GM10248 (cell line): Measurements from ENCODE around the gene ITM2B.

Experiments
- CTCF ChIA-PET: fragments of 300-600 bp; sonication (Branson Sonifier 250); formaldehyde crosslinking; extraction: SDS; loops from one replicate; lab custom pipeline; 2021; ENCODE audit warnings: antibody characterized with exemption; lab: Yijun Ruan, JAX
- POLR2A ChIA-PET: fragments of 350-650 bp; sonication (Branson Sonifier 250); formaldehyde crosslinking; extraction: SDS; loops from one replicate; lab custom pipeline; 2020; ENCODE audit warnings: antibody characterized with exemption; lab: Yijun Ruan, JAX
- DNase-seq: peaks from one replicate; pipeline ENCODE4 v3.0.0; 2012; ENCODE audit errors: extremely low spot score
- TF ChIP-seq, protein P1 (sequence below): IDR thresholded peaks from 2 replicates; pipeline ENCODE4 v1.5.1; 2012; ENCODE audit warnings: mild to moderate bottlenecking, low read depth; ENCODE audit errors: extremely low read depth, missing control alignments, control extremely low read depth

The ITM2B gene

DNA sequence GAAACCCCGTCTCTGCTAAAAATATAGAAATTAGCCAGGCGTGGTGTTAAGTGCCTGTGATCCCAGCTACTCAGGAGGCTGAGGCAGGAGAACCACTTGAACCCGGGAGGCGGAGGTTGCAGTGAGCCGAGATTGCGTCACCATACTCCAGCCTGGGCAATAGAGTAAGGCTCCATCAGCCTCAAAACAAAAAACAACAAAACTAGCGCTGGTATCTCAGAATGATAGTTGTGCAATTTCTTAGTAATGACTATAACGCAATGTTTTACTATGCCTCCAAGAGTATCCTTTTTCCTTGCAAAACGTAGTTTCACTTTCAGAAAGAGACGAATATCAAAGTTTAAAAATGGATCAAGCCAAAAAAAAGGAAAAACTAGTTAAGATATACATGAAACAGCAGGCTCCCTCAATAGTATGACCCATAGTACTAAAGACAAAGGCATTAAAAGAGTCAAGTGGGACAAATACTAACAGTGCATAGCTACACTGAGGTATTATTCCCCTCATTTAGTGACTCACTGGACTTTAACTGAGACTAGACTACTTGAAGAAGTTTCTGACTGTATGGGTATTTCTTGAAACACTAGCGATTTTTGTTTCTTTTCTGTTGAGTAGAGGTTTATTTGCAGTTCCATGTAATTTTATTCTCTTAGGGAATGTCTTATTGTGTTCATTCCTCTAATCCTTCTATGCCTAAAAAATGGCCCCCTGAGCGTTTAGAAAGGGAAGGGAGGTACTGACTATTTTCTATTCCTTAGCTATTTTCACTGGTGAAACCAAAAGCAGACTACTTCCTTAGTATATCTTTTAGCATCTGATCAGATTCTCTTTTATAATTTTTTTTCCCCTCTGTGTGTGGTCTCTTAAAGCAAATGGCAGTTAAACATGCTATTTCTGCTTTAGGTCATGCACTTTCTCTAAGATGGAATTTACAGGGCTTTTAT lies 10.4 kb upstream of the ITM2B start:
- ChIA-PET CTCF (interaction anchor here (1.0 kb wide), 1 partner anchor 16 kb away, joined by 3 read pairs; no protein-coding TSS in a partner anchor), POLR2A (no interaction called here)
- DNase-seq: no peak
- TF ChIP-seq, protein P1, sequence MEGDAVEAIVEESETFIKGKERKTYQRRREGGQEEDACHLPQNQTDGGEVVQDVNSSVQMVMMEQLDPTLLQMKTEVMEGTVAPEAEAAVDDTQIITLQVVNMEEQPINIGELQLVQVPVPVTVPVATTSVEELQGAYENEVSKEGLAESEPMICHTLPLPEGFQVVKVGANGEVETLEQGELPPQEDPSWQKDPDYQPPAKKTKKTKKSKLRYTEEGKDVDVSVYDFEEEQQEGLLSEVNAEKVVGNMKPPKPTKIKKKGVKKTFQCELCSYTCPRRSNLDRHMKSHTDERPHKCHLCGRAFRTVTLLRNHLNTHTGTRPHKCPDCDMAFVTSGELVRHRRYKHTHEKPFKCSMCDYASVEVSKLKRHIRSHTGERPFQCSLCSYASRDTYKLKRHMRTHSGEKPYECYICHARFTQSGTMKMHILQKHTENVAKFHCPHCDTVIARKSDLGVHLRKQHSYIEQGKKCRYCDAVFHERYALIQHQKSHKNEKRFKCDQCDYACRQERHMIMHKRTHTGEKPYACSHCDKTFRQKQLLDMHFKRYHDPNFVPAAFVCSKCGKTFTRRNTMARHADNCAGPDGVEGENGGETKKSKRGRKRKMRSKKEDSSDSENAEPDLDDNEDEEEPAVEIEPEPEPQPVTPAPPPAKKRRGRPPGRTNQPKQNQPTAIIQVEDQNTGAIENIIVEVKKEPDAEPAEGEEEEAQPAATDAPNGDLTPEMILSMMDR: no peak

DNA sequence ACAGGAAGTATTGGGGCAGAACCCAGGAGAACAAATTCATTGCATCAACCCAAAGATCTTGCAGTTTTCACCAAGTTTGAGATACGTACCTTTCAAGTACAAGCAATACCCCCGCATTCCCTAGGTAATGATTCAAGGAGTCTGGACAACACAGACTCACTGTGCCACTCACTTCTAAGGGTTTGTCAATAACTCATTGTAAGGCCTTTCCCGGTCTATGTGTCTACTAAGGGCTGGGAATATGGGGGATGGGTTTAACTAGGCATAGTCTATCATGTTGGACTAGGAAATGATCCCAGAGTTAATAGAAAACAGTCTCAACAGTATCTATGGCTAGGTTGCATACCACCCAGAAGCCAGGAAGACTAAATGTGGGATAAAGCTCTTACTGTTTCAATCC lies 8.3 kb upstream of the ITM2B start:
- POLR2A ChIA-PET: no interaction called here
- TF ChIP-seq, protein P1: no peak
- CTCF ChIA-PET: interaction anchor here (1.4 kb wide), 1 partner anchor 11 kb away, joined by 3 read pairs; no protein-coding TSS in a partner anchor
- no peak for DNase-seq

DNA sequence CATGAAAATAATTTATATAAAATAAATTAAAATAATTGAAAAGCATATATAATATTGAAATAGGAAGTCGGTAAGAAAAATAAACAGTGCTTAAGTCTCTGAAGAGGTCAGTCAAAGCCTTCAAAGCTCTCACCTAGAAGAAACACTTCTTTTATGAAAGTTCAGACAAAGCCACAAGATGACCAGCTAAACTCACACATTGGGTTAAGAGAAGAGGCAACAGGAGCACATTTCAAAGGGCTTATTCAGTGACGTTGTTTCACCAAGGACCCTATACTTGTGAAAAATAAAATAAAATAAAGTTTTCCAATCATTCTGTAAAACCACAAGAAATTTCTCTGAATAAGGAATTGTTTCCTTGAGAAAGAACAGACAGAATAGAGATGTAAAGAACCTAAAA lies 2.5 kb upstream of the ITM2B start:
- TF ChIP-seq, protein P1: no peak
- DNase-seq: no peak
- ChIA-PET CTCF (no interaction called here), POLR2A (no interaction called here)

DNA sequence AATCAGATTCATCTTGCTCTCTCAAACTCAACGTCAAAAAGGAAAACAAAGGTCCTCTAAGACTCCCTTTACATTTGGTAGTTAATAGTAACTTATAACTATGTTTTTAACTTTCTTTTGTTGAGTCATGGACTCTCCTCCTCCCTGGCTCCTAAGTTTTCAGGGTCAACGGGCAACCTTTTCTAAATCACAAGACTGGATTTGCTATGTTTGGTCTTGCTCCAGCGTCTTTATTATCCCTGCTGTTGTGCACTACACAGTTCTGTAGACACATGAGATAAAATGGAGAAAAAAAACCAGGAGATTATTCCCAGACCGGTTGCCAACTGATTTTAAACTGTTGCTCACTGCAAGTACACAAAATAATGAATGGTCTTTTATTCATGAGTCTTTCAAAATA lies 1.9 kb upstream of the ITM2B start:
- no peak for DNase-seq
- ChIA-PET POLR2A (no interaction called here), CTCF (no interaction called here)
- TF ChIP-seq, protein P1: no peak

DNA sequence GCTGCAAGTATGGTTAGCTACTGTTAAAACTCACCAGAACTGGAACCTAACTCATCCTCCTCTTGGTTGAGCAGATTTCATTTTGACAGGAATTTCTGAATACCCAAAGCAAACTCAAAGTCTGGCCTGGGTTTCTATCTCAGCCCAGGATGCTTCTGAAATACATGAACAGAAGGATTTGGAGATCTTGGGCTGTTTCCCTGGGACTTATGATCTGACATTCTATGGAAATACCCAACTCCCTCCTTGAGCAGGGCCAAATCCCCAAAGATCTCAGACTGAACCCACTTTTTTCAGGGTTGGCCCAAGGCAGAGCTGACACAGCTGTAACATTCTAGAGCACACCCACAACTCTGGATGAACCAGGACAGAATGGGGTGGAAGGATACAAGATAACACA lies 1.1 kb upstream of the ITM2B start:
- ChIA-PET POLR2A (interaction anchor here (0.6 kb wide), 1 partner anchor 1265 kb away, joined by 10 read pairs; no protein-coding TSS in a partner anchor), CTCF (interaction anchor here (1.1 to 1.6 kb wide), 4 partner anchors 9 to 537 kb away, joined by 3 to 4 read pairs (median 3); no protein-coding TSS in a partner anchor)
- no peak for DNase-seq
- TF ChIP-seq, protein P1: no peak

DNA sequence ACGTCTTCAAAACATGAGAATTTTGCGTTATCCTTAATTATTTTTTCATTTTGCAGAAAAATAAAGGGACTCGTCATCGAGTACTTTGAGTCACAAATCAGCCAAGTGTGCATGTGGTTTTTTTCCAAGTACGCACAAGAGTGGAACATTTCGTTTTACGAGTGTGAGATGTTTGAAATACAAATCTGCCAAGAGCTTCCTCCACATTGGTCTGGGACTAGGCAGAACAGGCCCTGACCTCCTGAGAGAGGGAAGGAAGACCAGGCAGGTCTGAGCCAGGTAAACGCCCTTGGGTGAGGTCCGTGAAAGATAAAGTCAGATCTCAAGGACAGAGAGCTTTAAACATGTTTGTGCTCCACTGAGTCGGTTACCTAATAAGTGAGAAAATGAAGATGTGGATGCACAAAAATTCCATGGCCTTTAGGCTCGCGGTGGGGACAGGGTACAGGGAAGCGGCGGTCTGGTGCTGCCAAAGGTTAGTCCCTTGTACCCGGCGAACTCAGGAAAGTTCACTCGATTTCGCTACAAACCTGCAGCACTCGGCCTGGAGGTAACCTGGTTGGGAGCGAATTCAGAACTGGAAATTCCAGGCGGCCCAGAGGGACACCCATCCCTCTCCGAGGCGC lies 473 bp upstream of the ITM2B start:
- ChIA-PET CTCF (interaction anchor here (1.1 to 1.6 kb wide), 5 partner anchors 9 to 537 kb away, joined by 3 to 4 read pairs (median 3); no protein-coding TSS in a partner anchor), POLR2A (interaction anchor here (0.6 kb wide), 1 partner anchor 1266 kb away, joined by 10 read pairs; no protein-coding TSS in a partner anchor)
- no peak for DNase-seq
- TF ChIP-seq, protein P1: no peak
